Measurements from ENCODE around the gene PRKCB.

DNA sequence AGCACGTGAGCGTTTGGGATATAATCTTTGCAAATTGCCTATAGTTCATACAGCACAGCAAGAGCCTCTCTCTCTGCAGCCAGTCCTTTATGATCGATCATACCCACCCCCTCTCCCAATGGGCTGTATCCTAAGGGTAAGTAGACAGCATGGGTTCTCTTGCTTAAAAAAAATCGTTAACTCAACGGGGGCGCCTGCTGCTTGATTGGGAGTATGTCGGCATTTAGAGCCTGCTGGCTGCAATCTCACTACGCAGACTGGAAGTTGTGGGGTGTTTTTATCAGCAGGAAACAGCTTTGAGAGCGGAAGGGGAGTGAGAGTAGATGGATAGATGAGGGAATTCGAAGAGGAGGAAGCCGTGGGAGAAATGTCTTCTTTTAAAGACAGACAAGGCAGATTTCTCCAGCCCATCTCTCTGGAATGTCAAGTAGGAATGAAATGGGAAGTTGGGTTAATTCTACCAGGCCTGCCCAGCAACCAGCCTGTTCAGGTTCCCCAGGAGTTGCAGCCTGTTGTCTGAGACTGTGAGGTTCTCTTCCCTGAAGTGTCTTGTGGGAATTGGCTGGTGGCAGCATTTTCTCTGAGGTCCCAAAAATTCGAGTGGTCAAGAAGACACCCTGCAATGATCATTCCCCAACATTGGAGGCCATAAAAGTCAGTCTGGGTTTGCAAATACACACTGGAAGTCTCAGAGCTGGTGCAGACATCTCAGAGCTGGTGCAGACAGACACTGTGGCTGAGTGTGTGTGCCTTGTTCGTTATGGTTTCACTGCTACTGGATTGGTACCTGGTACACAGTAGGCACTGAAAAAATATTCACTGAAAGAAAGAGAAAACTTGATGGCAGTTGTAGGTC, 65.6 kb downstream of the PRKCB start:
- no peak for TF ChIP-seq POLR2AphosphoS5 (IDR thresholded peaks at IDR 0.05; ENCODE audit: low read depth, low read length)
- no peak for TF ChIP-seq SIN3A (IDR thresholded peaks at IDR 0.05; ENCODE audit: borderline replicate concordance, insufficient read depth, low read length)
- TF ChIP-seq, protein P1, sequence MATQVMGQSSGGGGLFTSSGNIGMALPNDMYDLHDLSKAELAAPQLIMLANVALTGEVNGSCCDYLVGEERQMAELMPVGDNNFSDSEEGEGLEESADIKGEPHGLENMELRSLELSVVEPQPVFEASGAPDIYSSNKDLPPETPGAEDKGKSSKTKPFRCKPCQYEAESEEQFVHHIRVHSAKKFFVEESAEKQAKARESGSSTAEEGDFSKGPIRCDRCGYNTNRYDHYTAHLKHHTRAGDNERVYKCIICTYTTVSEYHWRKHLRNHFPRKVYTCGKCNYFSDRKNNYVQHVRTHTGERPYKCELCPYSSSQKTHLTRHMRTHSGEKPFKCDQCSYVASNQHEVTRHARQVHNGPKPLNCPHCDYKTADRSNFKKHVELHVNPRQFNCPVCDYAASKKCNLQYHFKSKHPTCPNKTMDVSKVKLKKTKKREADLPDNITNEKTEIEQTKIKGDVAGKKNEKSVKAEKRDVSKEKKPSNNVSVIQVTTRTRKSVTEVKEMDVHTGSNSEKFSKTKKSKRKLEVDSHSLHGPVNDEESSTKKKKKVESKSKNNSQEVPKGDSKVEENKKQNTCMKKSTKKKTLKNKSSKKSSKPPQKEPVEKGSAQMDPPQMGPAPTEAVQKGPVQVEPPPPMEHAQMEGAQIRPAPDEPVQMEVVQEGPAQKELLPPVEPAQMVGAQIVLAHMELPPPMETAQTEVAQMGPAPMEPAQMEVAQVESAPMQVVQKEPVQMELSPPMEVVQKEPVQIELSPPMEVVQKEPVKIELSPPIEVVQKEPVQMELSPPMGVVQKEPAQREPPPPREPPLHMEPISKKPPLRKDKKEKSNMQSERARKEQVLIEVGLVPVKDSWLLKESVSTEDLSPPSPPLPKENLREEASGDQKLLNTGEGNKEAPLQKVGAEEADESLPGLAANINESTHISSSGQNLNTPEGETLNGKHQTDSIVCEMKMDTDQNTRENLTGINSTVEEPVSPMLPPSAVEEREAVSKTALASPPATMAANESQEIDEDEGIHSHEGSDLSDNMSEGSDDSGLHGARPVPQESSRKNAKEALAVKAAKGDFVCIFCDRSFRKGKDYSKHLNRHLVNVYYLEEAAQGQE (IDR thresholded peaks at IDR 0.05; ENCODE audit: insufficient read depth in 1 of 2, low read depth in 2 of 2, low read length in 2 of 2): no peak
- no peak for TF ChIP-seq TAF1 (IDR thresholded peaks at IDR 0.05; ENCODE audit: borderline replicate concordance, insufficient read depth, low read length)

Data from PFSK-1 (cell line).